GM23338 (cell line): ENCODE measurements around the gene NDUFA7. TPM values are rescaled to one million over a fixed set of nuclear protein-coding genes. Genes with fewer than 3 reads are reported as not detected.

ENCODE experiments used
- ATAC-seq: fragments of 200-7000 bp; cut with Tn5 transposase; 3 replicates; pipeline ENCODE4 v1.9.1; 2020
- DNase-seq: peaks from one replicate; pipeline ENCODE4 v3.0.0-alpha.2; 2015; ENCODE audit warnings: low spot score
- H2AFZ ChIP-seq: fragments of 200-600 bp; sonication (generic); 2 replicates; pipeline ENCODE4 v1.8.0; 2016; ENCODE audit warnings: antibody characterized with exemption, mild to moderate bottlenecking, moderate library complexity
- H3F3A ChIP-seq: fragments of 200-600 bp; sonication (generic); replicated peaks from 2 replicates; pipeline ENCODE4 v1.8.0; 2017; ENCODE audit warnings: antibody characterized with exemption, mixed run types, low read depth
- H3K27ac ChIP-seq: fragments of 200-600 bp; sonication (generic); 2 replicates; pipeline ENCODE4 v1.6.1; 2016; ENCODE audit warnings: low read depth
- H3K27me3 ChIP-seq: fragments of 200-600 bp; sonication (generic); 2 replicates; pipeline ENCODE4 v1.8.0; 2016; ENCODE audit warnings: mild to moderate bottlenecking, mixed run types, moderate library complexity; ENCODE audit not compliant: insufficient read depth
- H3K36me3 ChIP-seq: fragments of 200-600 bp; sonication (generic); 2 replicates; pipeline ENCODE4 v1.8.0; 2016; ENCODE audit warnings: mild to moderate bottlenecking; ENCODE audit not compliant: insufficient read depth
- H3K4me1 ChIP-seq: fragments of 200-600 bp; sonication (generic); 2 replicates; pipeline ENCODE4 v1.8.0; 2016; ENCODE audit warnings: mild to moderate bottlenecking, moderate library complexity; ENCODE audit not compliant: insufficient read depth
- H3K4me2 ChIP-seq: fragments of 200-600 bp; sonication (generic); 2 replicates; pipeline ENCODE4 v1.7.1; 2017; ENCODE audit warnings: mixed run types
- H3K4me3 ChIP-seq: fragments of 200-600 bp; sonication (generic); 2 replicates; pipeline ENCODE4 v1.6.1; 2016; ENCODE audit warnings: mixed run types
- H3K79me2 ChIP-seq: fragments of 200-600 bp; sonication (generic); replicated peaks from 2 replicates; pipeline ENCODE4 v1.8.0; 2017; ENCODE audit warnings: mild to moderate bottlenecking; ENCODE audit not compliant: insufficient read depth
- H3K9me2 ChIP-seq: fragments of 200-600 bp; sonication (generic); 2 replicates; pipeline ENCODE4 v1.8.0; 2017; ENCODE audit not compliant: insufficient read depth
- H4K20me1 ChIP-seq: fragments of 200-600 bp; sonication (generic); replicated peaks from 2 replicates; pipeline ENCODE4 v1.8.0; 2017; ENCODE audit warnings: mild to moderate bottlenecking; ENCODE audit not compliant: insufficient read depth
- H3K27ac Mint-ChIP-seq: 2 replicates; pipeline ENCODE4 v1.8.0; 2020; ENCODE audit warnings: inconsistent platforms, mild to moderate bottlenecking, moderate library complexity, mixed read lengths
- H3K27me3 Mint-ChIP-seq: 3 replicates; pipeline ENCODE4 v1.8.0; 2022; ENCODE audit warnings: low read depth, mild to moderate bottlenecking, moderate library complexity, mixed read lengths, inconsistent platforms; ENCODE audit not compliant: insufficient read depth, poor library complexity
- H3K36me3 Mint-ChIP-seq: 3 replicates; pipeline ENCODE4 v1.8.0; 2021; ENCODE audit warnings: low read depth, mild to moderate bottlenecking, inconsistent platforms, moderate library complexity, mixed read lengths
- H3K4me1 Mint-ChIP-seq: 3 replicates; pipeline ENCODE4 v1.8.0; 2020; ENCODE audit warnings: mild to moderate bottlenecking, inconsistent platforms, mixed read lengths
- H3K4me3 Mint-ChIP-seq: 3 replicates; pipeline ENCODE4 v1.8.0; 2021; ENCODE audit warnings: moderate library complexity, mild to moderate bottlenecking, inconsistent platforms, mixed read lengths
- H3K9me3 Mint-ChIP-seq: 3 replicates; pipeline ENCODE4 v1.8.0; 2020; ENCODE audit warnings: moderate library complexity, mild to moderate bottlenecking, inconsistent platforms, mixed read lengths
- CREB1 ChIP-seq: fragments of 250-450 bp; sonication (Bioruptor Pico); IDR thresholded peaks from 2 replicates; pipeline ENCODE4 v1.5.0; 2020; ENCODE audit warnings: low read depth, mild to moderate bottlenecking, moderate library complexity
- CTCF ChIP-seq, 2 experiments: fragments of 200-600 bp in 1 of 2; sonication (generic) in 1 of 2; conservative IDR thresholded peaks; 2 replicates each; pipeline versions ENCODE4 v1.5.1 to v1.6.1; 2016 to 2017; ENCODE audit warnings: antibody characterized with exemption in 2 of 2, low read depth in 2 of 2, mild to moderate bottlenecking in 2 of 2, moderate library complexity in 1 of 2
- ETS1 ChIP-seq: IDR thresholded peaks from 2 replicates; pipeline ENCODE4 v1.6.1; 2016; ENCODE audit warnings: antibody characterized with exemption
- EZH2 ChIP-seq: fragments of 200-600 bp; sonication (generic); IDR thresholded peaks from one replicate; pipeline ENCODE4 v1.8.0; 2017; ENCODE audit warnings: antibody characterized with exemption, mild to moderate bottlenecking, low read depth; ENCODE audit not compliant: unreplicated experiment
- EZH2phosphoT487 ChIP-seq: fragments of 200-600 bp; sonication (generic); IDR thresholded peaks from one replicate; pipeline ENCODE4 v1.8.1; 2018; ENCODE audit warnings: antibody characterized with exemption; ENCODE audit not compliant: unreplicated experiment
- JUNB ChIP-seq: IDR thresholded peaks from one replicate; pipeline ENCODE4 v1.6.1; 2016; ENCODE audit warnings: antibody characterized with exemption; ENCODE audit not compliant: unreplicated experiment
- NANOG ChIP-seq: IDR thresholded peaks from 2 replicates; pipeline ENCODE4 v1.6.1; 2016; ENCODE audit warnings: antibody characterized with exemption, borderline replicate concordance
- POLR2AphosphoS5 ChIP-seq: IDR thresholded peaks from 2 replicates; pipeline ENCODE4 v1.6.1; 2016; ENCODE audit warnings: antibody characterized with exemption, low read depth
- REST ChIP-seq: IDR thresholded peaks from one replicate; pipeline ENCODE4 v1.6.1; 2018; ENCODE audit warnings: antibody characterized with exemption; ENCODE audit not compliant: unreplicated experiment
- STAT1 ChIP-seq: IDR thresholded peaks from one replicate; pipeline ENCODE4 v1.6.1; 2016; ENCODE audit warnings: antibody characterized with exemption; ENCODE audit not compliant: unreplicated experiment
- ZNF114 ChIP-seq: fragments of 250-450 bp; sonication (Bioruptor Pico); IDR thresholded peaks from 2 replicates; pipeline ENCODE4 v1.5.0; 2020; ENCODE audit warnings: mild to moderate bottlenecking, moderate library complexity
- ZNF331 ChIP-seq: fragments of 250-450 bp; sonication (Bioruptor Pico); IDR thresholded peaks from 2 replicates; pipeline ENCODE4 v1.5.0; 2020; ENCODE audit warnings: low read depth, mild to moderate bottlenecking, moderate library complexity
- ZNF462 ChIP-seq: fragments of 250-450 bp; sonication (Bioruptor Pico); IDR thresholded peaks from 2 replicates; pipeline ENCODE4 v1.5.0; 2020; ENCODE audit warnings: mild to moderate bottlenecking, moderate library complexity
- polyA plus RNA-seq: library from polyadenylated mRNA; unstranded; fragments of >200 nt; fragmentation: Nextera tagmentation; extraction: Ambion mirVana; gene quantifications from 2 replicates; pipeline ENCODE4 v1.2.1, GENCODE V29; 2016
- total RNA-seq: library from RNA; depleted of rRNA; stranded (reverse); fragments of >200 nt; shearing (Covaris generic); gene quantifications from 2 replicates; pipeline ENCODE4 v1.2.3, GENCODE V29; 2014

NDUFA7 gene
- total and polyA plus RNA-seq, 2 experiments from 2014 or later = 35.1 to 344 TPM

GRCh38 chr19:8355631-8356402, 34.6 kb upstream of the NDUFA7 start:
- Histone ChIP-seq H3K27me3 (no peaks in the 10 kb centered on the region), H3K4me2 (no peak overlapping the region), H3K4me1 (peaks cover 5% of the 10 kb centered on the region; the same call in 1 of the 2 replicates), H3K79me2 (no peaks in the 10 kb centered on the region), H4K20me1 (no peaks in the 10 kb centered on the region), H3K4me3 (no peak overlapping the region), H3K9me2 (no peaks in the 10 kb centered on the region), H3F3A (peaks cover 6% of the 10 kb centered on the region; the same call in 1 of the 2 replicates), H3K27ac (no peak overlapping the region), H3K36me3 (no peaks in the 10 kb centered on the region), H2AFZ (no peak overlapping the region)
- peaks cover 13% of the 10 kb centered on the region for H3K4me1 Mint-ChIP-seq
- no peak overlapping the region for H3K4me3 Mint-ChIP-seq
- H3K27ac Mint-ChIP-seq = no peak overlapping the region
- peaks cover 4% of the 10 kb centered on the region for H3K27me3 Mint-ChIP-seq
- ATAC-seq (no peak), DNase-seq (no peak)
- no peaks in the 10 kb centered on the region; the same call in 2 of the 3 replicates for H3K9me3 Mint-ChIP-seq
- no peak for TF ChIP-seq NANOG
- TF ChIP-seq POLR2AphosphoS5 = no peak
- no peak for TF ChIP-seq ETS1
- TF ChIP-seq ZNF114 = no peak
- no peak for TF ChIP-seq ZNF462 (CRISPR knock-in tag)
- TF ChIP-seq ZNF331 (CRISPR knock-in tag) = no peak
- TF ChIP-seq CTCF (conservative IDR thresholded peaks at IDR 0.05; ENCODE audit: low read depth in 2 of 2) = no peak
- no peak for TF ChIP-seq CREB1 (CRISPR knock-in tag)
- TF ChIP-seq JUNB = no peak
- no peak for TF ChIP-seq REST
- no peak for TF ChIP-seq EZH2phosphoT487
- TF ChIP-seq STAT1 = no peak
- TF ChIP-seq EZH2 = no peak
- H3K36me3 Mint-ChIP-seq = no peaks in the 10 kb centered on the region
